ENCODE results near the gene ZNF808.

DNA sequence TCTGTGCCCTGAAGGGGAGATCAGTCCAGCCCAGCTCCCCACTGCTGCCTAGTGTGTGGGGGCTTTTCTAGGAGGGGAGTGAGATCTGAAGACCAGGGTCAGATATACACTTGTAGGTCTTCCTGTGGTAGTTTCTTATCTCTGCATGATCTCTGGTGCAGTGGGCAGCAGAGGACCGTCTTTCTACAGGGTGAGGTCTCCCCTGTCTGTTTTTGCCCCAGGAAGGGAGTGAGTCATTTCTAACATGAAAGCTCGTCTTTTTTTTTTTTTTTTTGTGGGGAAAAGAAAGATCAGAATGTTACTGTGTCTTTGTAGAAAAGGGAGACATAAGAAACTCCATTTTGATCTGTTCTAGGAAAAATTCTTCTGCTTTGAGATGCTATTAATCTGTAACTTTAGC, 8.8 kb upstream of the ZNF808 start:
- TF ChIP-seq SMC3 (IDR thresholded peaks at IDR 0.05; ENCODE audit: low read depth, low read length) (no peak), TCF12 (IDR thresholded peaks at IDR 0.05) (no peak), TEAD4 (IDR thresholded peaks at IDR 0.05; ENCODE audit: borderline replicate concordance, insufficient read depth) (no peak), FOXJ3 (CRISPR knock-in tag; IDR thresholded peaks at IDR 0.05) (no peak), CHD2 (IDR thresholded peaks at IDR 0.05; ENCODE audit: low read length, partially characterized antibody) (no peak), RCOR1 (IDR thresholded peaks at IDR 0.05; ENCODE audit: low read length) (no peak), EP300 (IDR thresholded peaks at IDR 0.05; ENCODE audit: borderline replicate concordance in 1 of 2, low read depth in 1 of 2, low read length in 1 of 2) (no peak)
- TF ChIP-seq, protein P1, sequence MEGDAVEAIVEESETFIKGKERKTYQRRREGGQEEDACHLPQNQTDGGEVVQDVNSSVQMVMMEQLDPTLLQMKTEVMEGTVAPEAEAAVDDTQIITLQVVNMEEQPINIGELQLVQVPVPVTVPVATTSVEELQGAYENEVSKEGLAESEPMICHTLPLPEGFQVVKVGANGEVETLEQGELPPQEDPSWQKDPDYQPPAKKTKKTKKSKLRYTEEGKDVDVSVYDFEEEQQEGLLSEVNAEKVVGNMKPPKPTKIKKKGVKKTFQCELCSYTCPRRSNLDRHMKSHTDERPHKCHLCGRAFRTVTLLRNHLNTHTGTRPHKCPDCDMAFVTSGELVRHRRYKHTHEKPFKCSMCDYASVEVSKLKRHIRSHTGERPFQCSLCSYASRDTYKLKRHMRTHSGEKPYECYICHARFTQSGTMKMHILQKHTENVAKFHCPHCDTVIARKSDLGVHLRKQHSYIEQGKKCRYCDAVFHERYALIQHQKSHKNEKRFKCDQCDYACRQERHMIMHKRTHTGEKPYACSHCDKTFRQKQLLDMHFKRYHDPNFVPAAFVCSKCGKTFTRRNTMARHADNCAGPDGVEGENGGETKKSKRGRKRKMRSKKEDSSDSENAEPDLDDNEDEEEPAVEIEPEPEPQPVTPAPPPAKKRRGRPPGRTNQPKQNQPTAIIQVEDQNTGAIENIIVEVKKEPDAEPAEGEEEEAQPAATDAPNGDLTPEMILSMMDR (IDR thresholded peaks at IDR 0.05) = no peak
